H9 (cell line): Measurements from ENCODE around the gene KCNJ15. TPM values are rescaled to one million over a fixed set of nuclear protein-coding genes. Genes with fewer than 3 reads are reported as not detected.
"Not testable (repeated sequence)": the region's sequence is repeated elsewhere in the genome, so short reads cannot be mapped to it uniquely, and the experiment has no call there.

Experiments used
- DNase-seq: peaks from one replicate; pipeline ENCODE4 v3.0.0-alpha.2; 2017
- H2AFZ ChIP-seq: one replicate; pipeline ENCODE4 v1.6.1; 2013; ENCODE audit warnings: mild to moderate bottlenecking, low read length, control low read depth, moderate library complexity
- H2AK5ac ChIP-seq: 2 replicates; pipeline ENCODE4 v1.6.1; 2013; ENCODE audit warnings: low read length, control low read depth, mixed read lengths; ENCODE audit not compliant: insufficient read length
- H2BK120ac ChIP-seq: one replicate; pipeline ENCODE4 v1.6.1; 2013; ENCODE audit warnings: low read depth, mild to moderate bottlenecking, low read length, control low read depth, inconsistent platforms; ENCODE audit not compliant: poor library complexity, severe bottlenecking
- H2BK12ac ChIP-seq: 2 replicates; pipeline ENCODE4 v1.6.1; 2013; ENCODE audit warnings: low read length, control low read depth, mixed read lengths, low read depth; ENCODE audit not compliant: insufficient read length
- H2BK15ac ChIP-seq: 2 replicates; pipeline ENCODE4 v1.6.1; 2013; ENCODE audit warnings: low read depth, low read length, control low read depth
- H2BK20ac ChIP-seq: one replicate; pipeline ENCODE4 v1.6.1; 2013; ENCODE audit warnings: low read depth, mild to moderate bottlenecking, low read length, control low read depth, inconsistent platforms; ENCODE audit not compliant: poor library complexity, severe bottlenecking
- H2BK5ac ChIP-seq: 2 replicates; pipeline ENCODE4 v1.6.1; 2013; ENCODE audit warnings: low read length, control low read depth, mixed read lengths; ENCODE audit not compliant: insufficient read length
- H3K14ac ChIP-seq: 2 replicates; pipeline ENCODE4 v1.6.1; 2013; ENCODE audit warnings: low read length, control low read depth; ENCODE audit not compliant: insufficient read depth
- H3K18ac ChIP-seq: 2 replicates; pipeline ENCODE4 v1.6.1; 2013; ENCODE audit warnings: low read depth, mild to moderate bottlenecking, mixed read lengths, low read length, control low read depth; ENCODE audit not compliant: insufficient read length
- H3K23ac ChIP-seq: 2 replicates; pipeline ENCODE4 v1.6.1; 2013; ENCODE audit warnings: low read length, control low read depth, mixed read lengths, low read depth; ENCODE audit not compliant: insufficient read length
- H3K23me2 ChIP-seq: 2 replicates; pipeline ENCODE4 v1.6.1; 2013; ENCODE audit warnings: low read depth, mild to moderate bottlenecking, mixed read lengths, low read length, control low read depth; ENCODE audit not compliant: insufficient read length, poor library complexity, severe bottlenecking
- H3K27ac ChIP-seq: 2 replicates; pipeline ENCODE4 v1.5.1; 2013; ENCODE audit warnings: low read length, control low read depth, mixed read lengths, low read depth; ENCODE audit not compliant: insufficient read length
- H3K27me3 ChIP-seq: 2 replicates; pipeline ENCODE4 v1.6.1; 2013; ENCODE audit warnings: low read length, control low read depth, inconsistent platforms; ENCODE audit not compliant: insufficient read depth
- H3K4ac ChIP-seq: 2 replicates; pipeline ENCODE4 v1.6.1; 2013; ENCODE audit warnings: low read depth, mild to moderate bottlenecking, control low read depth, inconsistent platforms, low read length, moderate library complexity
- H3K4me1 ChIP-seq: 2 replicates; pipeline ENCODE4 v1.6.1; 2013; ENCODE audit warnings: low read length, control low read depth, inconsistent platforms; ENCODE audit not compliant: insufficient read depth
- H3K4me2 ChIP-seq: 2 replicates; pipeline ENCODE4 v1.6.1; 2013; ENCODE audit warnings: low read length, control low read depth, mixed read lengths; ENCODE audit not compliant: insufficient read length, insufficient read depth
- H3K56ac ChIP-seq: 2 replicates; pipeline ENCODE4 v1.6.1; 2013; ENCODE audit warnings: low read depth, mild to moderate bottlenecking, mixed read lengths, low read length, control low read depth; ENCODE audit not compliant: insufficient read length
- H3K79me1 ChIP-seq: 2 replicates; pipeline ENCODE4 v1.6.1; 2013; ENCODE audit warnings: low read depth, mild to moderate bottlenecking, moderate library complexity, low read length, control low read depth, inconsistent platforms; ENCODE audit not compliant: insufficient read depth, poor library complexity, severe bottlenecking
- H3K79me2 ChIP-seq: 2 replicates; pipeline ENCODE4 v1.6.1; 2013; ENCODE audit warnings: low read length, control low read depth, inconsistent platforms; ENCODE audit not compliant: insufficient read depth
- H3K9ac ChIP-seq: 2 replicates; pipeline ENCODE4 v1.6.1; 2013; ENCODE audit warnings: low read length, control low read depth, mixed read lengths; ENCODE audit not compliant: insufficient read length; ENCODE audit errors: extremely low read depth
- H3K9me3 ChIP-seq: one replicate; pipeline ENCODE4 v1.6.1; 2013; ENCODE audit warnings: low read depth, low read length, inconsistent platforms; ENCODE audit not compliant: control insufficient read depth
- H3T11ph ChIP-seq: one replicate; pipeline ENCODE4 v1.6.1; 2013; ENCODE audit warnings: mild to moderate bottlenecking, low read length, control low read depth, inconsistent platforms
- H4K20me1 ChIP-seq: one replicate; pipeline ENCODE4 v1.6.1; 2013; ENCODE audit not compliant: control insufficient read depth, insufficient read length, insufficient read depth
- H4K5ac ChIP-seq: 2 replicates; pipeline ENCODE4 v1.6.1; 2013; ENCODE audit warnings: low read depth, mild to moderate bottlenecking, mixed read lengths, low read length, control low read depth; ENCODE audit not compliant: insufficient read length
- H4K8ac ChIP-seq: replicated peaks from 2 replicates; pipeline ENCODE4 v1.6.1; 2013; ENCODE audit warnings: low read length, control low read depth, mixed read lengths, low read depth; ENCODE audit not compliant: insufficient read length
- H4K91ac ChIP-seq: 2 replicates; pipeline ENCODE4 v1.6.1; 2013; ENCODE audit warnings: low read depth, mild to moderate bottlenecking, moderate library complexity, mixed read lengths, low read length, control low read depth; ENCODE audit not compliant: insufficient read length
- H3K27ac Mint-ChIP-seq, 3 experiments: 2 replicates in 2 of 3; 3 replicates in 1 of 3; pipeline ENCODE4 v1.8.0; 2020 to 2021; ENCODE audit warnings: mixed read lengths in 3 of 3, mild to moderate bottlenecking in 1 of 3, moderate library complexity in 1 of 3
- H3K27me3 Mint-ChIP-seq: 2 replicates; pipeline ENCODE4 v1.8.0; 2021; ENCODE audit warnings: low read depth, mild to moderate bottlenecking, moderate library complexity, mixed read lengths
- H3K36me3 Mint-ChIP-seq, 3 experiments: 2 replicates in 2 of 3; 3 replicates in 1 of 3; pipeline ENCODE4 v1.8.0; 2020 to 2021; ENCODE audit warnings: low read depth in 3 of 3, mixed read lengths in 3 of 3; ENCODE audit not compliant: insufficient read depth in 1 of 3
- H3K4me1 Mint-ChIP-seq, 2 experiments: 2 replicates each; pipeline ENCODE4 v1.8.0; 2020; ENCODE audit warnings: mixed read lengths in 2 of 2
- H3K4me3 Mint-ChIP-seq, 2 experiments: 2 replicates in 1 of 2; 3 replicates in 1 of 2; pipeline ENCODE4 v1.8.0; 2020 to 2021; ENCODE audit warnings: mild to moderate bottlenecking in 2 of 2, mixed read lengths in 2 of 2, moderate library complexity in 1 of 2
- H3K9me3 Mint-ChIP-seq, 2 experiments: 2 replicates in 1 of 2; 3 replicates in 1 of 2; pipeline ENCODE4 v1.8.0; 2020; ENCODE audit warnings: mild to moderate bottlenecking in 2 of 2, mixed read lengths in 2 of 2, moderate library complexity in 1 of 2
- whole genome bisulfite sequencing: extraction: QIAGEN DNeasy Blood & Tissue Kit; methylation state at CpG from one replicate; pipeline ENCODE4 v1.1.7; 2013; ENCODE audit warnings: missing lambda C conversion rate, low lambda C conversion rate, mixed read lengths; ENCODE audit not compliant: insufficient read length; ENCODE audit errors: extremely low coverage; 5-methylcytosine and 5-hydroxymethylcytosine counted together
- total RNA-seq: library from RNA; stranded (reverse); gene quantifications from 2 replicates; pipeline ENCODE4 v1.2.1, GENCODE V29; 2021
- TF ChIP-seq, protein P1 (sequence below): fragments of 200-600 bp; sonication (generic); conservative IDR thresholded peaks from 3 replicates; pipeline ENCODE4 v1.8.0; 2021; ENCODE audit warnings: antibody characterized with exemption, mild to moderate bottlenecking

Gene KCNJ15
- total RNA-seq, 1 experiment from 2014 or later = not detected

DNA sequence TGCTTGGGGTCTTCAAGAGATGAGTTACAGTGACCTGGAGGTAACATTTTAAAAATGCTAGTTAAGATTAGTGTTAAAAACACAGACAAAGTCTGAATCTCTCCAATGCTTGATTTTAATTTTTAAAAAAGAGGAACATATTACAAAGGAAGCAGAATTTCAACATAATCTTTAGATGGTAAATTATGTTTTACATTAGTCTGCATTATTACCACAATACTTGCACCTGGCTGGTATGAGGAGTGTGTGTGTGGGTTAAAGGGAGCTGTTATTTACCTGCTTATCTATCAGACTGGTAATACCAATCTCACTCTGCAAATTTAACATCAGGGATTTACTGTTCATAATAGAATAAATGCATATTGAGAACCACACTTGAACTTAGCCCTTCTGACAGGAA, 10.3 kb upstream of the KCNJ15 start:
- 0 out of 4 replicates have a peak, but pooled peaks cover 0 to 7% of the 10 kb centered on the region in 2 experiments for H3K4me1 Mint-ChIP-seq
- H3K4me2 ChIP-seq = no peak overlapping the region

DNA sequence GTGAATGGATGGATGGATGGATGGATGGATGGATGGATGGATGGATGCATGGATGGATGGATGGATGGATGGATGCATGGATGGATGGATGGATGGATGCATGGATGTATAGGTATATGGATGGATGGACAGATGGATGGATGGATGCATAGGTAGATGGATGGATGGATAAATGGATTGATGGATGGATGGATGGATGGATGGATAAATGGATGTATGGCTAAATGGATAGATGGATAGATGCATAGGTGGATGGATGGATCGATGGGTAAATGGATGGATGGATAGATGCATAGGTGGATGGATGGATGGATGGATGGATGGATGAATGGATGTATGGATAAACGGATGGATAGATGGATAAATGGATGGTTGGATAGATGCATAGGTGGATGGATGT, 9.7 kb upstream of the KCNJ15 start:
- H3K4ac ChIP-seq, H4K20me1 ChIP-seq, H3K18ac ChIP-seq, H3K9ac ChIP-seq, H3K27ac ChIP-seq, DNase-seq, H3K4me2 ChIP-seq, H3T11ph ChIP-seq, H3K27ac Mint-ChIP-seq, H2BK20ac ChIP-seq, H3K9me3 ChIP-seq, H3K4me1 Mint-ChIP-seq, H3K14ac ChIP-seq, H3K23me2 ChIP-seq, H3K27me3 ChIP-seq, H2BK15ac ChIP-seq, H3K4me3 Mint-ChIP-seq, H2BK120ac ChIP-seq, H3K4me1 ChIP-seq, H3K36me3 Mint-ChIP-seq, H3K27me3 Mint-ChIP-seq, H2BK12ac ChIP-seq, H3K9me3 Mint-ChIP-seq, H3K23ac ChIP-seq, H3K79me1 ChIP-seq, H3K56ac ChIP-seq, H4K5ac ChIP-seq, H2AK5ac ChIP-seq, H3K79me2 ChIP-seq, H4K91ac ChIP-seq, H4K8ac ChIP-seq, H2BK5ac ChIP-seq, H2AFZ ChIP-seq: not testable (repeated sequence)
- 100% methylated on average over 1 of the region's 2 CpGs for WGBS

More for the DNA sequence above, 10.3 kb upstream of the KCNJ15 start:
- H2BK15ac ChIP-seq = no peak overlapping the region
- Mint-ChIP-seq H3K27ac (no peak overlapping the region), H3K27me3 (no peaks in the 10 kb centered on the region), H3K36me3 (no peaks in the 10 kb centered on the region), H3K4me3 (no peak overlapping the region), H3K9me3 (peaks cover 0 to 4% of the 10 kb centered on the region in 2 experiments; a peak in 2 of 5 replicates)
- H2AK5ac ChIP-seq = no peak overlapping the region
- H2AFZ ChIP-seq = no peak overlapping the region
- no peaks in the 10 kb centered on the region for H3K79me1 ChIP-seq
- H4K20me1 ChIP-seq = no peaks in the 10 kb centered on the region
- no peak overlapping the region for H3K23ac ChIP-seq
- H3K27ac ChIP-seq = no peak overlapping the region
- H3K4me1 ChIP-seq = no peaks in the 10 kb centered on the region
- no peak overlapping the region for H4K8ac ChIP-seq
- no peak overlapping the region for H2BK120ac ChIP-seq
- no peak overlapping the region for H2BK5ac ChIP-seq
- no peak overlapping the region for H3K4ac ChIP-seq
- no peaks in the 10 kb centered on the region for H3K79me2 ChIP-seq
- TF ChIP-seq, protein P1, sequence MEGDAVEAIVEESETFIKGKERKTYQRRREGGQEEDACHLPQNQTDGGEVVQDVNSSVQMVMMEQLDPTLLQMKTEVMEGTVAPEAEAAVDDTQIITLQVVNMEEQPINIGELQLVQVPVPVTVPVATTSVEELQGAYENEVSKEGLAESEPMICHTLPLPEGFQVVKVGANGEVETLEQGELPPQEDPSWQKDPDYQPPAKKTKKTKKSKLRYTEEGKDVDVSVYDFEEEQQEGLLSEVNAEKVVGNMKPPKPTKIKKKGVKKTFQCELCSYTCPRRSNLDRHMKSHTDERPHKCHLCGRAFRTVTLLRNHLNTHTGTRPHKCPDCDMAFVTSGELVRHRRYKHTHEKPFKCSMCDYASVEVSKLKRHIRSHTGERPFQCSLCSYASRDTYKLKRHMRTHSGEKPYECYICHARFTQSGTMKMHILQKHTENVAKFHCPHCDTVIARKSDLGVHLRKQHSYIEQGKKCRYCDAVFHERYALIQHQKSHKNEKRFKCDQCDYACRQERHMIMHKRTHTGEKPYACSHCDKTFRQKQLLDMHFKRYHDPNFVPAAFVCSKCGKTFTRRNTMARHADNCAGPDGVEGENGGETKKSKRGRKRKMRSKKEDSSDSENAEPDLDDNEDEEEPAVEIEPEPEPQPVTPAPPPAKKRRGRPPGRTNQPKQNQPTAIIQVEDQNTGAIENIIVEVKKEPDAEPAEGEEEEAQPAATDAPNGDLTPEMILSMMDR = no peak
- no peak for DNase-seq
- no peaks in the 10 kb centered on the region for H3K9me3 ChIP-seq
- H3K14ac ChIP-seq = no peak overlapping the region
- H3K56ac ChIP-seq = no peak overlapping the region
- H3K18ac ChIP-seq = no peak overlapping the region
- no peak overlapping the region for H2BK20ac ChIP-seq
- no peaks in the 10 kb centered on the region for H3K23me2 ChIP-seq
- no peak overlapping the region for H4K5ac ChIP-seq
- no peak overlapping the region for H4K91ac ChIP-seq
- H3K9ac ChIP-seq = no peak overlapping the region
- no peak overlapping the region for H2BK12ac ChIP-seq
- no peak overlapping the region for H3T11ph ChIP-seq
- H3K27me3 ChIP-seq = no peaks in the 10 kb centered on the region
